Endometrium (tissue), 2 donors: Measurements from ENCODE around the gene TCAP.
"Not testable (repeated sequence)": the region's sequence is repeated elsewhere in the genome, so short reads cannot be mapped to it uniquely, and the experiment has no call there.

Experiments used
- FAIRE-seq: peaks from 2 replicates; lab custom pipeline; 2012; peaks lifted over from hg19 to GRCh38; lab: Jason Lieb, UNC
- donor health status: control.
- donor health status: control.

Gene TCAP

DNA sequence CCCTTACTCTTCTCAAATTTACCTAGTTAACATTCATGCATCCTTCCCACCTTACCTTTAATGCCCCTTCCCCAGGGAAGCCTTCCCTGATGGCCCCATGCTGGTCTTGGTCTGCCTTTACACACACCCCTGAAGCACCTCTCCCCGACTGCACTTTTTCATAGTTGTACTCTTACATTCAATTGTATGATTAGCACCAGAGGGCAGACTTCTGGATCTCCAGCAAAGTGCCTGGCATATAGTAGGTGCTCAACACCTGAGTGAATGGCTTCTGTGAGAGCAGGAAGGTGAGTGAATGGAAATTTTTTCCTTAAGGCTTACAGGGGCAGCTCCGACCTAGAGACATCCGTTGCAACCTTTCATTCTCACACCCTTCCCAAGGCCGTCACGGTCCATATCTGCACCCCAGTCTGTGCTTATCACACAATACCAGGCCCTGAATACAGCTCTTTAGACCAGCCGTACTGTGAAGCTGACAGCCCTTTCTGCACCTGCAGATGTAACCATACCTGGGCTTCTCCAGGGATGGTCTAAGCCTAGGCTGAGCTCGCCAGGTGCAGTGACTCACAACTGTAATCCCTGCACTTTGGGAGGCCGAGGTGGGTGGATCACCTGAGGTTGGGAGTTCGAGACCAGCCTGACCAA, 18.3 kb downstream of the TCAP start:
- no peak for FAIRE-seq

DNA sequence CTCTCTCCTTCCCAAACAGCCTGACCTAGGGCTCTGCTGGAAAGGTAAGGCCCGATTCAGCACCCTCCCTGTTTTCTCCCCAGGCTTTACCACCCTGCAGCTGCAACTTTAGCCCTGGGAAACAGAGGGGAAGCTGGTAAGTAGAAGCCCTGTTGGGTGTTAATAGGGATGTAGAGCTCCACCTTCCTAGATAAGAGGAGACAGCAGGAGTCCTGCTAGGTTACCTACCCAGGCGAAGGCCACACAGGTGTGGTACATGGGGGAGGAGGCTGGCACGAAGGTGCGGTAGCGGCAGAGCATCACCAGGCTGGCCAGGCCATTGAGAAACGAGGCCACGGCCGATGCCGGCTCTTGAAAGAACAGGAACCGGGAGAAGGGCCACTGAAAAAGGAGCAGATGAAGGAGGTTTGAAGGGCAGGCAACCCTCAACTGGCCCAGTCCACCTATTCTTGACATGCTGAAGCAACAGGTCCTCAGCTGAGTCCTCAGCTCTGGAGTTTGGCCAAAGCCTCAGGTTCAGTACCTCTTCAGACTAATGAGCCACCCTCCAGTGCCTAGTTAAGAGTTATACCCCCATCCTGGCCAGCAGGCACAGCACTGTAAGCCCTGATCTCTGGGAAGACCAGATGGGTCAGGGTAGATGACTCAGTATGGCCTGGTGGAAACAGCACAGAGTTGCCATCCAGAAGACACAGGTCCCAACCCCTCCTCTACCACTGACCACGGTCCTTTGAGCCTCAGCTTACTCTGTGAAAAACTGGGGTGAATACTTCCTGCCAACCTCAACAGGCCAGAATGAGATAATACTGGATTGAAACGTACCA, 19.4 kb downstream of the TCAP start:
- FAIRE-seq: no peak

- FAIRE-seq: no peak
Observed at GRCh38 chr17:39687101-39687545, 22.0 kb downstream of the TCAP start.

DNA sequence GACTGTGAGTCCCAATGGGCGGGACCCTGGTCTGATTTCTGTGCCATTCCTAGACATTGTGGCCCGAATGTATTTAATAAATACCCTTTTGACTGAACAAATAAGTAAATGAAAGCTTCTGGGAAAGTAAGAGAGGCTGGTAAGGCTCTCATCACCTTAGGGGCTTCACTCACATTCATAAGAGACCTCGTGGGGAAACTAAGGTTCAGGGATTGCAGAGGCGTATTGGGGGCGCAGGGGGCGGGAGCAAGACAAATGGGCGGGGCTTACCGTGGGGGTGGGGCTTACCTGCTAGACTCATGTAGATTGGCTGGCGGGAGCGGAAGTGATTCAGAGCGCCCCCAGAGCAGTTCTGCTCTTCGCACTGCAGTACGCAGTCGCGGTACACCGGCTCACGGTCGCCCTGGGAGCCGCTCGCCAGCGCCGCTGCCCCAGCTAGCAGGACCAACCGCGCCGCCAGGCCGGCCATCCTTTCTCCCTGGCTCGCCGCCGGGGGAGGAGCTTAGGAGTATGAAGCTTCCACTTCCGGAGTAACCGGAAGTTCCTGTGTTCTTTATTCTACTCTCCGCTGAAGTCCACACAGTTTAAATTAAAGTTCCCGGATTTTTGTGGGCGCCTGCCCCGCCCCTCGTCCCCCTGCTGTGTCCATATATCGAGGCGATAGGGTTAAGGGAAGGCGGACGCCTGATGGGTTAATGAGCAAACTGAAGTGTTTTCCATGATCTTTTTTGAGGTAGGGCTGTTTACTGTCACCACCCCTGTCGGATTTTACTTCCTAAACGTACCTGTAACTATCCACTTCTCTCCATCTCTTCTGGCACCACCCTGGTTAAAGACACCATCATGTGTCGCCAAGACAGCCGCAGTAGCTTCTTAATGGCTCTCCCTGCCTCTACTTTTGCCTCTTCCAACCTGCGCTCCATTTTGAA, 22.7 kb downstream of the TCAP start, which contains the start of gene PGAP3:
Gene PGAP3 (minus strand): TSS at position 512 of the 929 bp plus-strand sequence. CDS start 43 bp downstream, at position 469.
- no peak for FAIRE-seq

- no peak for FAIRE-seq
Observed at GRCh38 chr17:39688475-39688835, 23.3 kb downstream of the TCAP start.

DNA sequence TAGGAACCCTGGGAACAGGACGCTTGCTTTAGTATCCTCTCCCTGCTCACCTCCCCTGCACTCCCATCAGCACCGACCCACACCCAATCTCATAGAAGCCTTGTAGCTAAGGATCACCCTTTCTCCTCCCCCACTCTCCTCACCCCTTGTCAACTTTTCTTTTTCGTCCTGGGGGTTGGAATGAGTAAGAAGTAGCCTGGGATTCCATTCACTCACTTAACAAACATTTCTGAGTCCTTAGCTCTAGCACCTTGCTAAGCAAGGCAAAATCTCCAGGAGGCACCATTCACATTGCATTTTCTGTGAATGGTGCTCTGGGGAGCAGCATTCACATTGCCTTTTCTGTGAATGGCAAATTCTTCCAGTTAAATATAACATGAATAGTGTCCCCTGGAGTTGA, 23.8 kb downstream of the TCAP start:
- no peak for FAIRE-seq

- no peak for FAIRE-seq
Observed at GRCh38 chr17:39694593-39694992, 29.4 kb downstream of the TCAP start.

DNA sequence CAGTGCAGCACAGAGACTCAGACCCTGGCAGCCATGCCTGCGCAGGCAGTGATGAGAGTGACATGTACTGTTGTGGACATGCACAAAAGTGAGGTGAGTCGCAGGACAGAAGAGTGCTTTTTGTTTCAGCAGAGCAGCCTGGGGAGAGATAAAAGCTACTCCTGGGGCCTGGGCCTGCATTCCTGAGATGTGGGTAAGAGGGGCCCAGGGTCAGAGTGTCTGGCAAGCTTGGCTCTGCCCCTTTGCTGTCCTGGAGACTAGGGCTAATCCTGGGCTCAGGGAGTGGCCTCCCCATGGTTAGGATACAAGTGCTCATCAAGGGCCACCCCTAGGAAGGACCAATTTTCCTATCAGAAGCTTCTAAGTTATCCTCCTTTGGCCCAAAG, 29.9 kb downstream of the TCAP start:
- no peak for FAIRE-seq

DNA sequence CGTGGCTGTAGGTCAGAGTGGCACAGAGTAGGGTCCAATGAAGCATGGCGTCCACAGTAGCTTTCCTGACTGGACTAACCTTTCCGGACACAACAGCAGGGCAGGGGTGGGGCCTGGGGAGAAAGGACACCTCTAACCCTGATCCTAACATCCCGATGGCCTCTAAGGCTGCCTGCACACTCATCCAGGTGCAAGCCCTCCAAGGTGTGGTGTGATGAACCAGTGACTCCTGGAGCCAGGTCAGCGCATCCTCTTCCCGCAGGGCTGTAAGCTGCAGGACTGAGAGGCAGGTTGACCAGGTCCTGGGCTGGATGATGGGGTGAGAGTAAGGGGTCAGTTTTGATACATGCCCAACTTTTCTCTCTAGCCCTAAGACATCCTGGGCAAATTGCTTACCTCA, 31.6 kb downstream of the TCAP start:
- FAIRE-seq: no peak

- no peak for FAIRE-seq
Observed at GRCh38 chr17:39697961-39698360, 32.8 kb downstream of the TCAP start.

- FAIRE-seq: not testable (repeated sequence)
Observed at GRCh38 chr17:39699157-39699817, 34.1 kb downstream of the TCAP start.

- FAIRE-seq: peak; percentile 48
Observed at GRCh38 chr17:39699818-39700147, 34.6 kb downstream of the TCAP start, which contains the start of gene ERBB2. TSS of gene ERBB2 (plus strand) at chr17:39700064. CDS start at chr17:39700239, 175 bp downstream.

- no peak for FAIRE-seq
Observed at GRCh38 chr17:39700148-39700987, 35.2 kb downstream of the TCAP start.

GRCh38 chr17:39701012-39701783, 36.0 kb downstream of the TCAP start:
- no peak for FAIRE-seq

- FAIRE-seq: no peak
Observed at GRCh38 chr17:39701784-39702422, 36.8 kb downstream of the TCAP start.

GRCh38 chr17:39702901-39703893, 38.0 kb downstream of the TCAP start:
- no peak for FAIRE-seq

GRCh38 chr17:39703913-39704312, 38.8 kb downstream of the TCAP start:
- FAIRE-seq: no peak

DNA sequence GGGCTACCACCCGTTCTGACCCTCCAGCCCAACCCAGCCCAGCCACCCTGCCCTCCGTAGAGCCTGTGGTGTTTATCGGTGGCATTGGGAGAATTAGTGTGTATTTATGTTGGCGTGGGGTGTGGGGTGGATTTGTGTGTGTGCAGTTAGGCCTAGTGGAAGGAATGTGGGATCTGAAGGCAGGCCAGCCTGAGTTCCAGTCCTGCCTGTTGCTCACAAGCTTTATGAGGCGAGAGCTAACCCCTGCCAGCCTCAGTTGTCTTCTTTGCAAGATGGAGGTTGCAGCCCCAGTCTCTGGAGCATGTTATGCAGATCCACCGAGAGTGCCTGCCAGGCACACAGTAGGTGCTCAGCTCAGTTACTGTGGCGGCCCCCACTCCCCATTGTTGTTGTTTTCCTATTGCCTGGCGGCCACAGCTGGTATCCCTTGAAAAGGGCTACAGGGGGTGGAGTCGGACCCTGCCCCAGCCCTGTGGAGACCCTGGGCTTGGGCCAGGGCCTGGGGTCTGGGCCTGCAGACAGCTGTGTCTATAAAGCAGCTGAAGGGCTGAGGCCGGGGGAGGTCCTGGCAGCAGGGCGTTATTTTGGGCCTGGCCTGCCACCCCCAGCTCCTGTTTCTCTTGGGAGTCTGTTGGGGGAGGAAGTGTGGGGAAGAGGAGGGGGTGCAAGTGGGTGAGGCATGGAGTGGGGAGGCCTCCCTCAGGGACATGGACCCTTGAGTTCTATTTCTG, 39.8 kb downstream of the TCAP start:
- FAIRE-seq: no peak
